ENCODE results near the gene POLR2B.
A peak's percentile ranks its signal among the peaks of the same experiment; 100 is the strongest.
"Not testable (repeated sequence)": the region's sequence is repeated elsewhere in the genome, so short reads cannot be mapped to it uniquely, and the experiment has no call there.

The POLR2B gene

GRCh38 chr4:56978750-56979303, at the start of gene POLR2B:
POLR2B (plus strand) TSS chr4:56978896; CDS start chr4:56978986, 90 bp downstream.
- peak; percentile 91 for DNase-seq

- no peak for DNase-seq
Measured at GRCh38 chr4:56930638-56931037, 48.1 kb upstream of the POLR2B start.

GRCh38 chr4:56931924-56932323, 46.8 kb upstream of the POLR2B start:
- DNase-seq = no peak

GRCh38 chr4:56937262-56937661, 41.4 kb upstream of the POLR2B start:
- DNase-seq = no peak

GRCh38 chr4:56939826-56940225, 38.9 kb upstream of the POLR2B start:
- not testable (repeated sequence) for DNase-seq

GRCh38 chr4:56940403-56940802, 38.3 kb upstream of the POLR2B start:
- no peak for DNase-seq

GRCh38 chr4:56940971-56941370, 37.7 kb upstream of the POLR2B start:
- DNase-seq = no peak

GRCh38 chr4:56941403-56941802, 37.3 kb upstream of the POLR2B start:
- no peak for DNase-seq

GRCh38 chr4:56953680-56954520, 24.8 kb upstream of the POLR2B start:
- DNase-seq = no peak

- peak; percentile 89 for DNase-seq
Measured at GRCh38 chr4:56958111-56958517, 20.6 kb upstream of the POLR2B start.

- DNase-seq = no peak
Measured at GRCh38 chr4:56959100-56959499, 19.6 kb upstream of the POLR2B start.

- no peak for DNase-seq
Measured at GRCh38 chr4:56961107-56961500, 17.6 kb upstream of the POLR2B start.

GRCh38 chr4:56971383-56971782, 7.3 kb upstream of the POLR2B start:
- DNase-seq = no peak

- no peak for DNase-seq
Measured at GRCh38 chr4:56972389-56972788, 6.3 kb upstream of the POLR2B start.

GRCh38 chr4:56972809-56973208, 5.9 kb upstream of the POLR2B start:
- no peak for DNase-seq

- no peak for DNase-seq
Measured at GRCh38 chr4:56973336-56973735, 5.4 kb upstream of the POLR2B start.

- no peak for DNase-seq
Measured at GRCh38 chr4:56976283-56976836, 2.3 kb upstream of the POLR2B start.

GRCh38 chr4:56976837-56977320, 1.8 kb upstream of the POLR2B start:
- DNase-seq = no peak

GRCh38 chr4:56977321-56978012, 1.2 kb upstream of the POLR2B start, which contains the start of gene NOA1:
NOA1 (minus strand) TSS chr4:56977606; CDS start chr4:56977585, 21 bp downstream.
- DNase-seq = peak; percentile 99

GRCh38 chr4:56979421-56980072, 851 bp downstream of the POLR2B start:
- no peak for DNase-seq

GRCh38 chr4:56981795-56982201, 3.1 kb downstream of the POLR2B start:
- DNase-seq = no peak

- DNase-seq = no peak
Measured at GRCh38 chr4:56986192-56986591, 7.5 kb downstream of the POLR2B start.

GRCh38 chr4:56986952-56987351, 8.3 kb downstream of the POLR2B start:
- DNase-seq = no peak
